HG02970 (cell line): ENCODE measurements around the gene NUPR1.
"Not testable (repeated sequence)": the region's sequence is repeated elsewhere in the genome, so short reads cannot be mapped to it uniquely, and the experiment has no call there.

Experiments
- ATAC-seq: cut with Tn5 transposase; IDR thresholded peaks from one replicate; pipeline ENCODE4 v1.9.1; 2021; ENCODE audit warnings: mild to moderate bottlenecking, moderate library complexity, moderate number of reproducible peaks; ENCODE audit not compliant: unreplicated experiment, low FRiP score

Gene NUPR1

DNA sequence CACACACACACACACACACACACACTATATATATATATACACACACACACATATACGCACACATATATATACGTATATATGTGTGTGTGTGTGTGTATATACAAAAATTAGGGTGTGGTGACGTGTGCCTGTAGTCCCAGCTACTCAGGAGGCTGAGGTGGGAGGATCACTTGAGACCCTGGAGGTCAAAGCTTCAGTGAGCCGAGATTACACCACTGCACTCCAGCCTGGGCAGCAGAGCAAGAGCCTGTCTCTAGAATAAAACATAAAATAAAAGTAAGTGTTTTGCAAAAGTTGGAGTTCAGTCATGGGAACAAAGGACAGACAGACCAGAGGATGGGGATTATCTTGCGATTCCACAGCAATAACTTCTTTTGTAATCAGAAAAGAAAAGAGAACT lies 10.8 kb downstream of the NUPR1 start:
- ATAC-seq, result no peak

DNA sequence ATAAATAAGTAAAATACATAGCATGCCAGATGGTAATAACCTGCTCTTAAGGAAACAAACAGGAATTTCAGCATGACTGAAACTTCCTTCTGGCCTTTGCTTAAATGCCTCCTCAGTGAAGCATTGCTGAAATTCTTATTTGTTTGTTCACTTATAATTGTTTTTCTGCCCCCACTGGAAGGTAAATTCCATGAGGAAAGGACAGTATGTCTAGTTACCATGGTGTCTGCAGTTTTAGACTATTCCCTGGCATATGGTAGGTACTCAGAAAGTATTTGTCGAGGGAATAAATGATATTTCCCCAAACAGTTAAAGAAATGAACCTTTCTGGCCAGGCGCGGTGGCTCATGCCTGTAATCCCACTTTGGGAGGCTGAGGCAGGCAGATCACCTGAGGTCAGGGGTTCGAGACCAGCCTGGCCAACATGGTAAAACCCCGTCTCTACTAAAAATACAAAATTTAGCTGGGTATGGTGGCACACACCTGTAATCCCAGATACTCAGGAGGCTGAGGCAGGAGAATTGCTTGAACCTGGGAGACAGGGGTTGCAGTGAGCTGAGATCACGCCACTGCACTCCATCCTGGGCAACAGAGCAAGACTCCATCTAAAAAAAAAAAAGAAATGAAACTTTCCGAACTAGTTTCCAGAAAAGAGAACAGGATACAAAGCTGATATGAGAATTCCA lies 11.5 kb downstream of the NUPR1 start:
- ATAC-seq, result not testable (repeated sequence)

DNA sequence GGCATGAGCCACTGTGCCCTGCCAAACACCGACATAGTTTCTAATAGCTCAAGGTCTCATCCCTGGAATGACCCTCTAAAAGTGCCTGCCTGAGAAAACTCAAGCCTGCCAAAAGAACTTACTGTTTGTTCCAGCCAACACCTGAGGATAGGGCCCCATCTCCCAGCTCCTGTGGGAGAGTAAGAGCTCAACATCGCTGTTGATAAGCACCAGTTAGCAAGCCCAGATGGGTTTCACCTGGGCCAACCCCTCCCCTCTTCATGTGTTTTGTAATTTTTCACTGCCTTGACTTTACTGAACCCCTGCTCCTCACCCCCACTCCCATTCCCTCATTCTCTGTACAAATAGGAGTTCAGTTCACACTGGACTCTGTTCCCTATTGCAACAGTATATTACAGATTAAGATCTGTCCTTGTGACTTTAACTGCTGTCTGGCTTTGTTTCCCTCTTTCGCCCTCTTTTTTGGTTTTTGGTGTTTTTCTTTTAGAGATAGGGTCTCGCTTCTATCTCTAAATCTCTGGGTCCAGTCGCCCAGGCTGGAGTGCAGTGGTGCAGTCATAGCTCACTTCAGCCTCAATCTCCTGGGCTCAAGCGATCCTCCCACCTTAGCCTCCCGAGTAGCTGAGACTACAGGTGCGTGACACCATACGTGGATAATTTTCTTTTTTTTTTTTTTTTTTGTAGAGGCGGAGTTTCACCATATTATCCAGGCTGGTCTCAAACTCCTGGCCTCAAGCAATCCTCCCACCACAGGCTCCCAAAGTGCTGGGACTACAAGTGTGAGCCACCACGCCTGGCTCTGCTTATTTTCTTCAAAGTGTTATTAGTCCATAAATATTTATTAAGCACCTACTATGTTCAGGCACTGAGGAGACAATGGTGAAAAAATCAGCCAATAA lies 12.3 kb downstream of the NUPR1 start:
- ATAC-seq, result no peak

DNA sequence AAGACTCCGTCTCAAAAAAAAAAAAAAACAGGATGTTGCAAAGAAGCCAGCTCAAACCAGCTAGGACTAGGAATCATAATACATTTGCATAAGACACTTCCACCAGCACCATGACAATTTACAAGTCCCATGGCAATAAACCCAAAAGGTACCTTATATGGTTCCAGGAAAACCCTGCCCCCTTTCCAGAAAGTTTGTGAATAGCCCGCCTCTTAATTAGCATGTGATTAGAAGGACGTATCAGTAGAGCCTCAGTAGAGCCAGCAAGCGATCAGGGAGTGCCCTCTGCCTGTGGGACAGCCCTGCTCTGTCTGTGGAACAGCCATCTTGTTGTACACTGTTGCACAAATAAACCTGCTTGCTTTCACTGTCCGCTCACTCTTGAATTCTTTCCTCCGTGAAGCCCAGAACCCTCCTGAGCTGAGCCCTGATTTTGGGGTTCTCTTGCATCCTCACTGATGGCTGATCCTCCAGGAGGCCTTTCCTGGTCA lies 14.0 kb downstream of the NUPR1 start:
- no peak for ATAC-seq

DNA sequence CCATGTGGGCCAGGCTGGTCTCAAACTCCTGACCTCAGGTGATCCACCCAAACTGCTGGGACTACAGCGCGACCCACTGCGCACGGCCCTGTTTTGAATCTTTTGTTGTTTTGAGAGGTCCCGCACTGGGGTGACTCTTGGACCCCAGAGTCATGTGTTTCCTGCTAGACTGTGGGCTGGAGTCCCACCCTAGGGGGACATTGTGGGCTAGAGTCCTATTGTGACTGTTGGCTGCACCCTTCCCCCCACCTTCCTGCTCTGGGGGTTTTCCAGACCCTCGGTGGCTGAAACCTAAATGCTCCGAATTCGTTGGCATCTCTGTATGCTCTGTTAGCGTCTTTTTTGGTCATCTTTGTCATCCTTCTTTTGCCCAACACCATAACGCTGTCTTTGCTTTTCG lies 16.0 kb downstream of the NUPR1 start:
- no peak for ATAC-seq

DNA sequence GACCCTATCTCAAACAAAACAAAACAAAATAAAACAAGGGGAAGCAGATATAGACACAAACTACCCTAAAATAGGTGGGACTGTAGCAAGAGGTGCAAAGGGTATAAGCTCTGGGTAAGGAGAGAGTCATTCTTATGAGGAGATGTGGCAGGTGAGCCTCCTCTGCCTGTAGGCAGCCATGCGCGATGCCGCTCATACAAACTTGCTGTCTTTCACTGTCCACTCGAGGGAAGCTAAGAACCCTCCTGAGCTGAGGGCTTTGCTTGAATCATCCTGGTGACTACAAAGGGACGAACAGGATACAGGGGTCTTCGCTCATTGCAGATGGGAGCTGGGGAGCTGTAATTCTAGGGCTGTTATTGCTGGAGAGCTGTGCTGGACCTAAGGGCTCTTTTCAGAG lies 17.3 kb downstream of the NUPR1 start:
- ATAC-seq, result no peak

DNA sequence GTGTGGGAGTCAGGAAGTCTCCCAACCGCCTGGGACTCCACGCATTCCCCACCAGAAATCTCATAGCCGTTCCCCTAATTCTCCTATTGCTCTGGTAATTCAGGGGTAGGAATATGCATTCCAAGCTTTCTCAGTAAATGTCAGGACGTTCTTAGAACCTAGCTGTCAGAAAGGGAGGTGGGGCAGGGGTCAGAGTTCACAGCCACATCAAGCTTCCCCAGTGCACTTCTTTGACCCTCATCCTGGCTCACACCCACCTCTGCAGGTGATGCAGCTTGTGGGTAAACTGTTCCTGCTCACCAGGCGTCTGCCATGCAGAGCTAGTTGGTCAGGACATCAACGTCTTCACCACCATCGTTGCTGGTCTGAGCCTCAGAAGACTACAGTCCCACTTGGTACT lies 18.1 kb downstream of the NUPR1 start:
- ATAC-seq, result no peak

DNA sequence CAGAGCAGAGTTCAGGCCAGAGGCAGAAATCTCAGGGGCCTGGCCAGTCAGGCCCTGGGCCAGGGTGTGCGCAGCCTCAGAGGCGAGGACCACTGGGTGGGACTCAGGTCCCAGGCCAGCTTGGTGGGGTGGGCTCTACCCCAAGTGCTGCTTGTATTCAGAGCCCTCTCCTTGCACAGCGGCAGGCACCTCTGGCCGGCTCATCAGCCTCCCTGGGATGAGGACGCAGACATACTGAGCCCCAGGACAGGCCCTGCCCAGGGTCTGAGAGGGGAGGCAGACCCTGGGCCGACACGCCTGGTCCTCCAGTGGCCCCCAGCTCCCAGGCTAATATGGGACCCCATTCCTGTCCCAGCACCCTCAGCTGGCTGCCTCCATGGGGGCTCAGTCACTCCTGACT lies 24.5 kb downstream of the NUPR1 start:
- no peak for ATAC-seq

DNA sequence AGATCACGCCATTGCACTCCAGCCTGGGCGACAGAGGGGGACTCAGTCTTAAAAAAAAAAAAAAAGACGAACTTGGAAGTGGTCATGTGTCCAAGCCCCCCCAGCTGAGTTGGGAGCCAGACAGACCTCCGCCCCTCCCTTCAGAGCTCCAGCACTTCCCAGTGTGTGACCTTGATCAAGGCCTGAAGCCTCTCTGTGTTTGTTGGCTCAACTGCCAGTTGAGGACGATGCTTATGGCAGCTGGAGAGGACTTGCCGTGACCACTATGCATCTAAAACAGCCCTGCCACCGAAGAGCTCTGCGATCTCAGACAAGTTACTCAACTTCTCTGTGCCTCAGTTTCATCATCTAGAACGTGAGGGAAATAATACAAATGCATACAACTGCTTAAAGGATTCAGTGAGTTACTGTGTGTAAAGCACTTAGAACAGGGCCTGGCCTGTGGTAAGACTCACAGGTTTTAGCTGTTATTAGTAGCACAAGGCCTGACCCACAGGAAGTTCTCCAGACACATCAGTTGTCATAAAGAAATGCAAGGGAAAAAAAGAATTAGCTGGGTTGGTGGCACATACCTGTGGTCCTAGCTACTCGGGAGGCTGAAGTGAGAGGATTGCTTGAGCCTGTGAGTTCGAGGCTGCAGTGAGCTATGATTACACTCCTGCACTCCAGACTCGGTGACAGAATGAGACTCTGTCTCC lies 25.1 kb downstream of the NUPR1 start:
- ATAC-seq, result no peak

DNA sequence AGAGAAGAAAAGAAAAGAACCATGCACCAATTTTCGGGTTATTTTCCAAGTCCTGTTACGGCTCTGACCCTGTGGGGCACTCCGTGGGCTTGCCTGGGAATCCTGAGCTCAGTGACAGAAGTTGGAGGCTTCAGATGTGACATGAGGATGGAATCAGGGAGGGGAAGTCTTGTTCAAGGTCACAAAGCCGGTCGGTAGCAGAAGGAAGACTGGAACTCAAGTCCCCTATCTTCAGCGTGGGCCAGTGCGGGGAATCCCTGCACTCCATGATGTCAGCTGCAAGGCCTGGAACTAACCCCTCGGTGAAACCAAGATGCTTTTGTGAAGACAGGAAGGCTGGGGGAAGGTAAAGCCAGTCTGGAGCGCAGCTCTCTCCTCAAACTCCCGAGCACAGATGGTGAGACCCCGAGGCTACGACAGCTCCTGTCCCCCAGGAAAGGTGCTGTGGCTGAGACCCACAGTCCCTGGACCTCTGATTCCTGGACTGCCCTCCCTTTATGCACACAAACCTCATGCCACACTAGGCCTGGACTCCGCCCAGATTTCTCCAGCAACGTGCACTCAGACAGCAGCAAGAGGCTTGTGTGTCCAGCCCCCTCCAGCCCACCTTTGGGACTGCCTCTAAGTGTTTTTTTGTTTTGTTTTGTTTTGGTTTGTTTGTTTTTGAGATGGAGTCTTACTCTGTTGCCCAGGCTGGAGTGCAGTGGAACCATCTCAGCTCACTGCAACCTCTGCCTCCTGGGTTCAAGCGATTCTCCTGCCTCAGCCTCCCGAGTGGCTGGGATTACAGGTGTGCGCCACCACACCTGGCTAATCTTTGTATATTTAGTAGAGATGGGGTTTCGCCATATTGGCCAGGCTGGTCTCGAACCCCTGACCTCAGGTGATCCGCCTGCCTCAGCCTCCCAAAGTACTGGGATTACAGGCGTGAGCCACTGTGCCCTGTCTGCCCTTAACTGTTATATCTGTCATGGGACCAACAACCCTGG lies 26.7 kb downstream of the NUPR1 start:
- ATAC-seq, result no peak

DNA sequence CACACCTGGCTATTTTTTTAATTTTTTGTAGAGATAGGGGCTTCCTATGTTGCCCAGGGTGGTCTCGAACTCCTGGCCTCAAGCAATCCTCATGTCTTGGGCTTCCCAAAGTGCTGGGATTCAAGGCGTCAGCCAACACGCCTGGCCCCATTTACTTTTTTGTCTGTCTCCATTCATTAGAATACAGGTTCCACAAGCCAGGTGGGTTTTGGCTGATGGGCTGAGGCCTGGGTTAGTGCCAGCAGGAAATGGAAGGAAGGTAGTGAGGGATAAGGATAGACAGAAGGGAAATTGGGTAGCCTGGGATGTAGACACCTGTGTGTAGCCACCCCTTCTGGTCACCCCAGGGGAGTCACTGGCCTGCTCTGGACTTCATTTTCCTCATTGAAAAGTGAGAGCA lies 27.7 kb downstream of the NUPR1 start:
- ATAC-seq, result no peak

DNA sequence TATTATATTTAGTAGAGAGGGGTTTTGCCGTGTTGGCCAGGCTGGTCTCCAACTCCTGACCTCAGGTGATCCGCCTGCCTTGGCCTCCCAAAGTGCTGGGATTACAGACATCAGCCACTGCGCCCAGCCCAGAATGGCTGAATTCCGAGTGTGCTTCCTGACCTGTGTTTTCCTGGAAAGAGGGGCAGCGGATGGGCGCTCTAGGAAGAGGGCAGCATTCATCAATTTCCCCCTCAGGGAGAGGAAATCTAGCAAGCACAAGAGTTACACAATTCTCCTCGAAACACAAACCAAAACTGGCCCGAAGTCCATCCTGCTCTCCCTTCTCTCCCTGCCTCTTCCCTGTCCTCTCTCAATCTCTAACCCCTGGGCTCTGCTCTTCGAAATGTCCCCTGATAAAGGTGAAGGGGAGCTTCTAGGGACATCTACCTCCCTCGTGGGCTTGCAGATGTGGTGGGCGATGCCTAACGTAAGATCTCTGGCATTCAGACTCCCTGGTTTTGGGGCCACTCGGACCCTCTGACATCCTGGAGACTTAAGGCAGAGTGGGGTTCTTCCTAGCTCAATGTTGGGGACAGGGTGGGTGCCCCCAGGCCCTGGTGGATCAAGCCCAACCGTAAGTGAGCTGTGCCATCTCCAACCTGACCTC lies 33.2 kb downstream of the NUPR1 start:
- ATAC-seq, result no peak

DNA sequence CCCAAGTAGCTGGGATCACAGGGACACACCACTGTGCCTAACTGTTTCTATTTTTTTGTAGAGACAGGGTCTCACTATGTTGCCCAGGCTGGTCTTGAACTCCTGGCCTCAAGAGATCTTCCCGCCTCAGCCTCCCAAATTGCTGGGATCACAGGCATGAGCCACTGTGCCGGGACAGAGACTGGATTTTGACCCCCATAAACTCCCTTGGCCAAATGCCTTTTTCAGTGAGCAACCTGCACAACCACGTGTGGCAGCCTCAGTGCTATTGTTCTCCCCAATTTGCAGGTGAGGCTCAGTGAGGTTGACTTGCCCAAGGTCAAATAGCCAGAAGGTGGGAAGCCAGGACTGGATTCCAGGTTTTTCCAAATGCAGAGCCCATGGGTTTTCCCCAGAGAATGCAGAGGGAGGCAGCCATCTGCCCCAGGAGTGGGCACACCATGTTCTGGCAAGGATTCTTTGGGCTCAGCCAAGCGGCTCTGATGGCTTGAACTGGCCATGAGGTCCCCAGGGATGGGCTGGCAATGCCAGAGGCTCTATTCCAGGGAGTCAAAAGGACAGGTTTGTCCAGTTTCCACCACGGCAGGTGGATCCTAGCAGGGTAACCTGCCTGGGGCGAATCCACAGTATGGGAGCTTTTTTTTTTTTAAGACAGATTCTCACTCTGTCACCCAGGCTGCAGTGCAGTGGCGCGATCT lies 33.9 kb downstream of the NUPR1 start:
- ATAC-seq, result no peak

DNA sequence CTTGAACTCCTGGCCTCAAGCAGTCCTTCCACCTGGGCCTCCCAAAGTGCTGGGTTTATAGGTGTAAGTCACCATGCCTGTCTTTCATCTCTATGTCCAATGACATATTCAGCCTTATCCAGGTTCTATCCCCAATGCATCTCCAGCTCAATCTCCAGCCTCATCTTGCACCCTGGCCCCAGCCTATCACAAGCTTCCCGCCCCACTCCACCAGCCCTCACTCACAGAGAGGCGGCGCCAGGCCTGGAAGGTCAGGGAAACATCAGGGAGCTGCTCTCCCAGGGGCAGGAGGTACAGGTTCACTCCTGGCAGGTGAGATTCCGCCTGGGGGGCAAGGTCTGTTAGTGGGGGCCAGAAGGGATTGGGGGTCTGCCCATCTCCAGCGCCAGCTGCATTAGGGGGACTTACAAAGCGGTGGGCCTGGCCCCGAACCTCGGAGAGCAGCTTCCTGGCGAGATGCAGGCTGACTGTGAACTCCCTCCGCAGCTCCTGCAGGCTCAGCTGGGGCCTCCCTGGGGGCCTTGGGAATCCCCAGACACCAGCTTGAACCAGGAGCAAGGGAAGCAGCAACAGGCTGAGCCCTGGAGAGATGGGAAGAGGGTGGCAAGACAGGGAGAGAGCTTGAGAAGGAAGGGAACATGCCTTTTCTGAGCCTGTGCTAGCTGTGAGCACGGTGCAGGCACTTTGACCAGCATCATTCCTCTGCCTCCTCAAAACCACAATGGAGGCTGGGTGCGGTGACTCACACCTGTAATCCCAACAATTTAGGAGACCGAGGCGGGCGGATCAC lies 35.1 kb downstream of the NUPR1 start:
- no peak for ATAC-seq

DNA sequence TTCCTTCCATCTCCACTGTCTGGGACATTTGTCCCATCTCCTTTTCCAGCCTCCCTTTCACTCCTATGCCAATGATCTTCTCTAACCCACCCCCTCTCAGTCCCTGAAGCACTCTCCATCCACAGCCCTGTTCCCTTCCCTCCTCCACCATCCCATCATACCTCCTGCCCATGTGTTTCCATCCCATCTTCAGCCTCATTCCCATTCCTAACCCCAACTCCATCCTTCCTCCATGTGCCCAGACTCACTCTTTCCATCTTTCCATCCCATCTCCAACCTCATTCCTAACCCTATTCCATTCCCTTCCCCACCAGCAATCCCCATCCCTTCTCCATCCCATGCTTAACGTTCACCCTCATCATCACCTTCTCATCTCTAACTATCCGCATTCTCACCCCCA lies 36.5 kb downstream of the NUPR1 start:
- no peak for ATAC-seq

DNA sequence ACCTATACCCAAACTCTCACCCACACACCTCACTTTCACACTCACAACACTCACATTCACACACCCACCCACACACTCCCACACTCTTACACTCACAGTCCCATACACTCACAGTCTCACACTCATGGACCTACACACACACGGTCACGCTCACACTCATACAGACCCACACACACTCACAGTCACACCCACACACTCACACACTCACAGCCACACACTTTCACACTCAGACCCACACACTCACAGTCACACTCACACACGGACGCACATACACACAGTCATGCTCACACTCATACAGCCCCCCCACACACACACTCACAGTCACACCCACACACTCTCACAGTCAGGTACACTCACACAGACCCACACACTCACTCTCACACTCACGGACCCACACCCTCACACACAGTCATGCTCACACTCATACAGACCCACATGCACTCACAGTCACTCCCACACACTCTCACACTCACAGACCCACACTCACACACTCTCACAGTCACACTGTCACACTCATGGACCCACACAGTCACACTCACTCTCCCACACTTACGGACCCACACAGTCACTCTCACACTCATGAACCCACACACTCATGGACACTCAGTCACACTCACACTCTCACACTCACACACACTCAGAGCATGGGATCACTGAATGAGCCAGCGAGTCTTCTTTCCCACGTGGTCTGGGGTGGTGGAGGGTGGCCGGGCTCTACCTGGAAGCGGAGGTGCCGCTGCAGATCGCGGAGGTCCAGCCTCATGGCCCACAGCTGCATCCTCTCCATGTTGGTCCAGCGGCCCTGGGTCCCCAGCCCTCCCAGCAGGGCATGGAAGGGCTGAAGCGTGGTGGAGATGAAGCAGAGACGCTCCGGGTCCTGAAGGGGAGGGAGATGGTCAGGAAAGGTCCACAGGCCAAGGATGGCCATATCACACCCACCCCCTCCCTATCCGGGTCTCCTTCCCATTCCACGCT lies 37.2 kb downstream of the NUPR1 start:
- no peak for ATAC-seq
